IPS DF 6.9 (cell line): ENCODE measurements around the gene NSMCE3.

ENCODE experiments used
- DNase-seq: peaks from one replicate; pipeline ENCODE4 v3.0.0-alpha.2; 2013; ENCODE audit warnings: low read depth, low spot score
- H3K27ac ChIP-seq: one replicate; pipeline ENCODE4 v1.5.1; 2013; ENCODE audit warnings: low read length, control low read depth
- H3K27me3 ChIP-seq: 2 replicates; pipeline ENCODE4 v1.6.1; 2013; ENCODE audit warnings: mild to moderate bottlenecking, low read length; ENCODE audit not compliant: control insufficient read depth, insufficient read depth
- H3K36me3 ChIP-seq: 2 replicates; pipeline ENCODE4 v1.6.1; 2013; ENCODE audit warnings: low read length; ENCODE audit not compliant: control insufficient read depth, insufficient read depth
- H3K4me1 ChIP-seq: 2 replicates; pipeline ENCODE4 v1.6.1; 2013; ENCODE audit warnings: low read length; ENCODE audit not compliant: control insufficient read depth, insufficient read depth
- H3K4me3 ChIP-seq: 2 replicates; pipeline ENCODE4 v1.5.1; 2013; ENCODE audit warnings: mild to moderate bottlenecking, low read length
- H3K9me3 ChIP-seq: 2 replicates; pipeline ENCODE4 v1.6.1; 2013; ENCODE audit warnings: low read length, inconsistent platforms; ENCODE audit not compliant: control insufficient read depth, insufficient read depth
- WGBS: extraction: QIAGEN DNeasy Blood & Tissue Kit; methylation state at CpG from one replicate; pipeline ENCODE4 v1.1.7; 2013; ENCODE audit warnings: mixed read lengths, missing lambda C conversion rate; ENCODE audit not compliant: insufficient read length, insufficient coverage; 5-methylcytosine and 5-hydroxymethylcytosine counted together

NSMCE3 gene

DNA sequence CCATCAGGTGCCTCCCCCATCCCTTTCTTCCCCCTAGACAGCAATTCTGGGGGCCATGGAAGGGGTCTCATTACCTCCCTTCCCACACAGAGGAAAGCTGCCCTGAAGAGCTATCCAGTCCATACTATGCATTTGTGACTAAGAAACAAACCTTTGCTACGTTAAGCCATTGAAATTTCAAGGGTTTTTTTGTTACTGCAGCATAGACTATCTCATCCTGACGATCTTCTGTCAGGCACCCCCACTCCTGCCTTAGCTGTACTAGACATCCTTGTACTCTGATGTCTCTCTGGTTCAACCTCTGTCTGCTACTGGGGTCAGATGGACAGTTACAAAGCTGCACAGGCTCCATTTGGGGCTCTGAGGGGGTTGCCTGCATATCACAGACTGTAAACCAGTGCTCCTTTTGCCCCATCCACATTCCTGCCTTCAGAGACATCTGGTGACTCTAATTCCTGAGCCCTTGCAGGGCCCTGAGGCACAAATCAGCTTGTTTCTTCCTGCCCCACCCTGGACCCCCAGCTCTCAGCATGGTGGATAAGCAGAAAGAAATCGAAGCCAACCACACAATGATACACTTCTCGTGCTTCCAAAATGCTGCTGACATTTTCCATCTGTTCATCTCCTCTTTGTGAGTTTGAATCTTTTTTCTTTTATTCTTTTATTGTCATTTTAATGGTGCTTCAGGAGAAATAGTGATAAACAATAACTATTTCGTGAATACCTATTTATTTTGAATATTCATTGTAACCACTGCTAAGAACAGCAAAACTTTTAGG is 21.6 kb upstream of the NSMCE3 start:
- no CpG with 5 or more reads among the region's 5 CpGs for WGBS
- Histone ChIP-seq H3K4me3 (no peak overlapping the region), H3K9me3 (no peaks in the 10 kb centered on the region), H3K4me1 (no peaks in the 10 kb centered on the region; the same call in 1 of the 2 replicates), H3K27me3 (no peaks in the 10 kb centered on the region), H3K36me3 (no peaks in the 10 kb centered on the region), H3K27ac (no peak overlapping the region)
- no peak for DNase-seq

DNA sequence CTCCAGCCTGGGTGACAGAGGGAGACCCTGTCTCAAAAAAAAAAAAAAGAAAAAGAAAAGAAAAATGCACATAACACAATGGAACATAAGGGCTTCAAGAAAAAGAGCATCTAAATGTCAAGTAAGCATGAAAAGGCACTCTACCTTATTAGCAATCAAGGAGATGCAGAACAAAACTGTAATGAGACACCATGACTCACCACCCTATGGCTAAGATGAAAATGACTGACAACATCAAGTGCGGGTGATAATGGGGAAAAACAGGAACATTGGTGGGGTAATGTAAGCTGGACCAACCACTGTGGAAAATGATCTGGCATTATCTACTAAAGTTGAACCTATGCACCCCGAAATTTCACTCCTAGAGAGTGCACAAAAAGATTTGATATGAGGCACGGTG is 19.6 kb upstream of the NSMCE3 start:
- no peak for DNase-seq
- no peak overlapping the region for H3K4me3 ChIP-seq
- H3K9me3 ChIP-seq = no peaks in the 10 kb centered on the region
- H3K36me3 ChIP-seq = no peaks in the 10 kb centered on the region
- H3K27me3 ChIP-seq = no peaks in the 10 kb centered on the region
- WGBS = no CpG with 5 or more reads among the region's 3 CpGs
- H3K4me1 ChIP-seq = no peaks in the 10 kb centered on the region; the same call in 1 of the 2 replicates
- H3K27ac ChIP-seq = no peak overlapping the region

DNA sequence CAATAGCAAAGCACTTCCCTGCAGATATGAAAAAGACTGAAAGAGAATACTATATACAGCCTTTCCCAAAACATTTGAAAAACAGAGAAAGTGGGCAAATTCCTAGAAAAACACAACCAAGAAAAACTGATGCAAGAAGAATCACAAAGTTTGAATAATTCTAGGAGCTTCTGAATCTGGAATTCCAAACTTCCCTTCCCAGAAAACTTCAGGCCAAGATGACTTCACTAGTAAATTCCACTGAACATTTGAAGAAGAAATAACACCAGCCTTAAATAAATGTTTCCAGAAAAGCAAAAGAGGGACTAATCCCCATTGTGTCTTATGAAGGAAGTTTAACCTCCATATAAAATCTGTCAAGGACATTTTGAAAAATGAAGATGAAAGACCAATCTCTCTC is 15.8 kb upstream of the NSMCE3 start:
- H3K27me3 ChIP-seq = no peaks in the 10 kb centered on the region
- H3K4me3 ChIP-seq = no peak overlapping the region
- no peak for DNase-seq
- H3K27ac ChIP-seq = no peak overlapping the region
- H3K9me3 ChIP-seq = no peaks in the 10 kb centered on the region
- no peaks in the 10 kb centered on the region; the same call in 1 of the 2 replicates for H3K4me1 ChIP-seq
- no peaks in the 10 kb centered on the region for H3K36me3 ChIP-seq

DNA sequence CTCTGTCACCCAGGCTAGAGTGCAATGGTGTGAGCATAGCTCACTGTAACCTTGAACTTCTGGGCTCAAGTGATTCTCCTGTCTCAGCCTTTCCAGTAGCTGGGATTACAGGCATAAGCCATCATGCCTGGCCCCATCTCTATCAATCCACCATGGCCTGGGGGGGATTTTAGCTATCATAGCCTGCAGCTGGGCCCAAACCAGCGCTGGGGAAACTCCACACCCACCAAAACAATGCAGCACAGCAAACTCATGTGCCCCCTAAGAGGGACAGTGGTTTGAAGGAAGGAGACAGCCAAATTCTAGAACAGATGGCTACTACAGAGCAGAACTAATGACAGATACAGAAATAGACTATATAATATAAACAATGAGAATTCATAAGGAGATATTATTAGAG is 13.8 kb upstream of the NSMCE3 start:
- Histone ChIP-seq H3K27ac (no peak overlapping the region), H3K4me1 (no peaks in the 10 kb centered on the region; the same call in 1 of the 2 replicates), H3K27me3 (no peaks in the 10 kb centered on the region), H3K4me3 (no peak overlapping the region), H3K36me3 (no peaks in the 10 kb centered on the region), H3K9me3 (no peaks in the 10 kb centered on the region)
- no CpG with 5 or more reads among the region's 1 CpG for WGBS
- no peak for DNase-seq

DNA sequence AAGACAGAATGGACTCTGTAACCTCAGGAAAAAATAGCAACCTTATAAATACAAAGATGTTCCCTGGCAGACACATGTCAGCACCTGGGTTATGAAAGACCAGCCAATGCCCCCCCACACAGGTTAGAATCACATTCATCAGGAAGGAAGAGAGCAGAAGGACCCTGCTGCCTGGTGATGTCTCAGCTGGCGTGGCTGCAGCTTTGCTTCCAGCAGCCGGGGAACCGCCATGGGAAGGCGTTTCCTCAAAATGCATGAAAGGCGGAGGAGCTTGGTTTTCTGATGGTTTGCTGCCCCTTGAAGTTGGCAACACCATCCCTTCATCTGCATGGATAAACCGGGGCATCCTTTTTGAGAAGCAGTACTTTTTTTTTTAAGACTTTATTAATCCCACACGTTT is 10.9 kb upstream of the NSMCE3 start:
- Histone ChIP-seq H3K4me3 (no peak overlapping the region), H3K9me3 (no peaks in the 10 kb centered on the region), H3K27ac (no peak overlapping the region), H3K27me3 (no peaks in the 10 kb centered on the region), H3K4me1 (no peaks in the 10 kb centered on the region), H3K36me3 (no peaks in the 10 kb centered on the region)
- WGBS = no CpG with 5 or more reads among the region's 7 CpGs
- no peak for DNase-seq

DNA sequence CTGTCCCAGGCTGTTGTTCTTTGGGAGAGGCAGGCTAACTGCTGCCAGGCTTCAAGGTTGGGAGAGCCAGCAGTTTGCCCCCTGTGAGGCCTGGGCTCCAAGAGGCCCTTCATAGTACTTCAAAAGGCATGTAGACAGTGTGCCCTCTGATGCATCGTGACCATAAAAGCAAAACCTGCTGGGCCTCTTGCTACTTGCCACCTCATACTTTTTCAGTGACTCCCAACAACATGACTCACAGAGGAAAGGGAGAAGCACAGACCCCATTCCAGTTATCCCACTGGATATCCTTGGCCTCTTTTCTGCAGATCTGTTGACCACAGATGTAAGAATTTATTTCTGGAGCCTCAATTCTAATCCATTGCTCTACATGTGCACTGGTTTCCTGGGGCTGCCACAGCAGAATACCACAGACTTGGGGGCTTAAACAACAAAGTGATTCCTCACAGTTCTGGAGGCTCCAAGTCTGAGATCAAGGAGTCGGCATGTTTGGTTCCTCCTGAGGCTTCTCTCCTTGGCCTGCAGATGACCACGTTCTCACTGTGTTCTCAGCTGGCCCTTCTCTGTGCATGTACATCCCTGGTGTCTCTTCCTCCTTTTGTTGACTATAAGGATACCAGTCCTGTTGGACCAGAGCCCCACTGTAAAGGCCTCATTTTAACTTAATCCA is 8.9 kb upstream of the NSMCE3 start:
- DNase-seq = no peak
- Histone ChIP-seq H3K27ac (no peak overlapping the region), H3K4me3 (no peak overlapping the region), H3K36me3 (no peaks in the 10 kb centered on the region), H3K4me1 (no peaks in the 10 kb centered on the region), H3K27me3 (no peaks in the 10 kb centered on the region), H3K9me3 (no peaks in the 10 kb centered on the region)
- WGBS = no CpG with 5 or more reads among the region's 3 CpGs

DNA sequence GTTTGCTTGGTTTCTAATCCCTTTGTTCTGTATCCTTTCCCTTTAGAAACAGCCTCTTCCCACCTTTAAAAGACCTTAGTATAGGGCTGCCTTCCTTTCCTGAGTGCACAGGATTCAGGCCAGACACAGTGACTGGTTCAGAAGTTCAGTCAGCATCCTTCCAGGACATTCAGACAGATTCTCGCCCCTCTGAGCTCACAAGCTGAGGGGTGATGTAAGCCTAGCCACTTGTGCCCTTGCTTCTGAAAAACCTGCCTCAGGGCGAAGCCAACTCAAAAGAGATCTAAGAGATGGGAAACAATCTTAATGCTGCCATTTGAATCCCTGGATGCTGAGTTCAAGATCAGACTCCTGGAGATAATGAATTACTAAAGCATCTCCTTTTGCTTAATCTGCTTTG is 6.7 kb upstream of the NSMCE3 start:
- WGBS = no CpG with 5 or more reads among the region's 2 CpGs
- Histone ChIP-seq H3K4me3 (no peak overlapping the region), H3K27me3 (no peaks in the 10 kb centered on the region), H3K4me1 (no peaks in the 10 kb centered on the region), H3K27ac (no peak overlapping the region), H3K9me3 (no peaks in the 10 kb centered on the region), H3K36me3 (no peaks in the 10 kb centered on the region)
- DNase-seq = no peak

DNA sequence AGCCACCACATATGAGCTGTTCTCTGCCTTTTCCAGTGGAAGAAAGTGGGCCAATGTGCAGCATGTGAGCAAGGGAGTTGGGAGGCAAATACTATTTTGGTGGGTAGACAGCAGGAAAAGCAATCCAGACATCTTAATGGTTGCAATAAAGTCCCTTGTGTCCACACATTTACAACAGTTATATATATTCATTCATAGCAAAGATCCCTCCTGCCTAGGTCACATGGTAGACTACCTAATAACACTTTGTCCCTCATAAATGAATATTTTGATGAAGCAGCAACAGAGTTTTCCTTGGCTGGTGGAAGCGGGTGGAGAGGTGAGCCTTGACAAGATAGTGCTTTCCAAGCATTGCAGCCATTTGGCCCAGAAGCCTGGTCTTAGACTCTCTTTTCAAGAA is 6.2 kb upstream of the NSMCE3 start:
- no peaks in the 10 kb centered on the region for H3K36me3 ChIP-seq
- H3K27ac ChIP-seq = no peak overlapping the region
- H3K27me3 ChIP-seq = no peaks in the 10 kb centered on the region
- no peaks in the 10 kb centered on the region for H3K9me3 ChIP-seq
- no peak overlapping the region for H3K4me3 ChIP-seq
- DNase-seq = no peak
- H3K4me1 ChIP-seq = no peaks in the 10 kb centered on the region
- no CpG with 5 or more reads among the region's 1 CpG for WGBS

DNA sequence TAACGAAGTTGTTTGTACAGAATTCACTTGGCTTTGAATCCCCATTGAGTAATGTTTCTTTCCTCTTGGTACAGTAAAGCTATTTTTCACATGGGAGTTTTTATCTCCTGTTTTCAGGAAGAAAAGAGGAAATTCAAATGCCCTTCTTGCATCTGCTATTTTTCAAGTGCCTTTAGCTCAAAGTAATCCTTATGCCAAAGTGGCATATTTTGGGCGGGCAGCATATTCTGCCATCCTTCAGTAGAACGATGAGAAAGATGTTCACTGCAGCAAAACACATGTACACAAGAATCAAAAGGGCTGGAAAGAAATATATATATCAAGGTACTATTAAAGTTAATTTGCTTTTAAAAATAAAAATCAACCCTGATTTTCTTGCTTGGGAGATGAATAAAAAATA is 5.3 kb upstream of the NSMCE3 start:
- no peak overlapping the region for H3K27ac ChIP-seq
- H3K9me3 ChIP-seq = no peaks in the 10 kb centered on the region
- 100% methylated on average over 1 of the region's 3 CpGs for WGBS
- no peaks in the 10 kb centered on the region for H3K36me3 ChIP-seq
- no peak overlapping the region for H3K4me3 ChIP-seq
- H3K27me3 ChIP-seq = no peaks in the 10 kb centered on the region
- DNase-seq = no peak
- no peaks in the 10 kb centered on the region for H3K4me1 ChIP-seq

DNA sequence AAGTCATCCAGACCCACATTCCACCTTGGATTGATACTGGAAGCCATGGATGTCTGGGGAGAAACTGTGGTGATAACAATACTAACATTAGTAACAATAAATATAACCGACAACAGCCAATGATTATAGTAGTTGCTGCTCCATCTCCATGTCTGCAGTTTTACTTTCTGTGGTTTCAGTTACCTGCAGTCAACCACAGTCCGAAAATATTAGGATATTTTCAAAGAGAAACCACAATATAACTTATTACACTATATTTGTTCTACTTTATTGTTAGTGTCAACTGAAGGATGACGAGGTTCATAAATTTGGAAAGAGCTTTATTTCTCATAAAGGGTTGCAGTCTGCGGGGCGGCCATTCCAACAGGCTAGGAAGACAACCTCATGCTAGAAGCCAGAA is 2.6 kb upstream of the NSMCE3 start:
- Histone ChIP-seq H3K27ac (no peak overlapping the region), H3K36me3 (no peaks in the 10 kb centered on the region)
- WGBS = no CpG with 5 or more reads among the region's 5 CpGs

DNA sequence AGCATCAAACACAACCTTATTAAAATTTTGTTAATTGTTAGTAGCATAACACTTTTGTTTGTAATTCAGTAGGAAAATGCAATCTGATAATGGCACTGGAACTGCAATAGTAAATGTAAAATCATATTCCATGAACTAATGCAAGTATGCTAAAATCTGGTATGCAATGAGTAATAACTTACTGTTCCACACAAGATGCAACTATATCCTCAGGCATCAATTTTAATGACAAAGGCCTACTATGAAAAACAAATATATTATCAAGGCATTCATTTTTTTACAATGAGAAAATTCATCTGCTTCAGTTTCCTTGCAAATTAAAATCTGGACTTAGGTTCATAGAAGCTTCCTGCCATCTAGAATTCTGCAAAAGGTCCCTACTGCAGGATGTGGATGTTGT is 1.4 kb upstream of the NSMCE3 start:
- Histone ChIP-seq H3K4me3 (no peak overlapping the region), H3K36me3 (no peaks in the 10 kb centered on the region), H3K27me3 (no peaks in the 10 kb centered on the region), H3K4me1 (no peaks in the 10 kb centered on the region; the same call in 1 of the 2 replicates), H3K9me3 (no peaks in the 10 kb centered on the region), H3K27ac (no peak overlapping the region)
- no peak for DNase-seq

More for the DNA sequence above, 2.6 kb upstream of the NSMCE3 start:
- DNase-seq = no peak
- Histone ChIP-seq H3K9me3 (no peaks in the 10 kb centered on the region), H3K4me1 (no peaks in the 10 kb centered on the region; the same call in 1 of the 2 replicates), H3K4me3 (no peak overlapping the region), H3K27me3 (no peaks in the 10 kb centered on the region)
